Tibial nerve (tissue), 4 donors: ENCODE results near the gene CDH6.

Experiments
- CTCF ChIP-seq, 5 experiments: fragments of 200-600 bp in 3 of 5; fragments of 450-650 bp in 2 of 5; sonication (generic) in 3 of 5; IDR thresholded peaks; one replicate each; pipeline ENCODE4 v1.5.1; 2016 to 2019; ENCODE audit warnings: antibody characterized with exemption in 5 of 5, mild to moderate bottlenecking in 3 of 5, moderate library complexity in 2 of 5
- EP300 ChIP-seq, 2 donors: sonication (generic); formaldehyde crosslinking; IDR thresholded peaks; one replicate each; pipeline ENCODE4 v1.6.1; 2017; ENCODE audit warnings: antibody characterized with exemption in 2 of 2, mild to moderate bottlenecking in 1 of 2
- POLR2A ChIP-seq, 2 donors: fragments of 450-650 bp; IDR thresholded peaks; one replicate each; pipeline ENCODE4 v1.6.1; 2017; ENCODE audit warnings: antibody characterized with exemption in 2 of 2, mild to moderate bottlenecking in 2 of 2, moderate library complexity in 2 of 2

GRCh38 chr5:31335456-31335855 lies 142.0 kb downstream of the CDH6 start:
- TF ChIP-seq CTCF (IDR thresholded peaks at IDR 0.05), result no peak
- no peak for TF ChIP-seq EP300 (IDR thresholded peaks at IDR 0.05)
- no peak for TF ChIP-seq POLR2A (IDR thresholded peaks at IDR 0.05)
